Measurements from ENCODE around the gene XPO5.

XPO5 gene

DNA sequence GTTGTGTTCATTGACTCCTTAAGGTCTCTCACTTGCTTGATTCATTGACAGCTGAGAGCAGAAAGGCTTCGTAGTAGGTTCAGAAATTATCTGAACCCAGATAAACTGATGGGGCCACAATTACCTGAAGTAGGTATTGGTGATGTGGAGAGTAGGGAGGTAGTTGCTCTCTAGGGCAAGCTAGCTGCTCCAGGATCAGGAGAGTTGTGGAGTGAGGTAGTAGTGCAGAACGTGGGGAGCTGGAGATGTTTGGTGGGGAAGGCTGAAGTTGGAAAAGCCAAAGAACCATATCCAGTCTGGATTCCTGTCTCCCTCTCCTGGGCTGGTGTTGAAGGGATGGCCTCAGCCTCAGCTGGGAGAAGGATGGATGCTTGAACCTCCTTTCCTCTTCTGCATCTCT lies 82.6 kb downstream of the XPO5 start:
- no peaks in the 10 kb centered on the region for H3K9me3 ChIP-seq (ENCODE audit: low read length)
- H3K27me3 ChIP-seq (ENCODE audit: control insufficient read depth in 1 of 2, insufficient read depth in 2 of 2, low read length in 2 of 2), result no peaks in the 10 kb centered on the region
- H3K4me3 ChIP-seq (ENCODE audit: low read depth in 1 of 2, low read length in 2 of 2), result no peak overlapping the region
- H3K27ac ChIP-seq (ENCODE audit: low read depth, low read length), result no peak overlapping the region
- H3K4me1 ChIP-seq (ENCODE audit: insufficient read depth, low read length), result peaks cover 49% of the 10 kb centered on the region
- peak overlapping the region; percentile 13 for H3K9ac ChIP-seq (ENCODE audit: low read length)
- peaks cover 22% of the 10 kb centered on the region for H3K36me3 ChIP-seq (ENCODE audit: insufficient read depth, low read length)

DNA sequence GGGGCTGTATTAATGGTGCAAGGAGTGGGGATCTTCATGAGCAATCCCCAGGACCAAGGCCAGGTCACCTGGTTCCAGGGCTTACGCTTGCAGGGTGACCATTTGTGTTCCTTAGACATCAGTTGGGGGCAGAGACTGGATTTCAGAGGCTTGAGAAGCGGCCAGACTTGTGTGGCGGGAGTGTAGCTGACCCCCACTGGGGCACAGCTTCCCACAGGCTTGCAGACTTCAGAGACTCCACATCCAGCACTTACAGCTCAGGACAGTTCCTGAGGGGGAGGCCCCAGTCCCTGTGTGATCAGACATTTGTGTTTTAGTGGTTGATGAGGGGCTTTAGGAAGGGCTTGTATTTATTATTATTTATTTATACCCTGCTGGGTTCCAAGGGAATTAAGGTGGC lies 83.2 kb downstream of the XPO5 start:
- peak overlapping the region; percentile 52 for H3K27ac ChIP-seq (ENCODE audit: low read depth, low read length)
- H3K27me3 ChIP-seq (ENCODE audit: control insufficient read depth in 1 of 2, insufficient read depth in 2 of 2, low read length in 2 of 2), result no peaks in the 10 kb centered on the region
- no peaks in the 10 kb centered on the region for H3K9me3 ChIP-seq (ENCODE audit: low read length)
- H3K36me3 ChIP-seq (ENCODE audit: insufficient read depth, low read length), result peaks cover 18% of the 10 kb centered on the region
- H3K4me3 ChIP-seq (ENCODE audit: low read depth in 1 of 2, low read length in 2 of 2), result no peak overlapping the region
- H3K4me1 ChIP-seq (ENCODE audit: insufficient read depth, low read length), result peaks cover 49% of the 10 kb centered on the region
- no peak overlapping the region for H3K9ac ChIP-seq (ENCODE audit: low read length)

DNA sequence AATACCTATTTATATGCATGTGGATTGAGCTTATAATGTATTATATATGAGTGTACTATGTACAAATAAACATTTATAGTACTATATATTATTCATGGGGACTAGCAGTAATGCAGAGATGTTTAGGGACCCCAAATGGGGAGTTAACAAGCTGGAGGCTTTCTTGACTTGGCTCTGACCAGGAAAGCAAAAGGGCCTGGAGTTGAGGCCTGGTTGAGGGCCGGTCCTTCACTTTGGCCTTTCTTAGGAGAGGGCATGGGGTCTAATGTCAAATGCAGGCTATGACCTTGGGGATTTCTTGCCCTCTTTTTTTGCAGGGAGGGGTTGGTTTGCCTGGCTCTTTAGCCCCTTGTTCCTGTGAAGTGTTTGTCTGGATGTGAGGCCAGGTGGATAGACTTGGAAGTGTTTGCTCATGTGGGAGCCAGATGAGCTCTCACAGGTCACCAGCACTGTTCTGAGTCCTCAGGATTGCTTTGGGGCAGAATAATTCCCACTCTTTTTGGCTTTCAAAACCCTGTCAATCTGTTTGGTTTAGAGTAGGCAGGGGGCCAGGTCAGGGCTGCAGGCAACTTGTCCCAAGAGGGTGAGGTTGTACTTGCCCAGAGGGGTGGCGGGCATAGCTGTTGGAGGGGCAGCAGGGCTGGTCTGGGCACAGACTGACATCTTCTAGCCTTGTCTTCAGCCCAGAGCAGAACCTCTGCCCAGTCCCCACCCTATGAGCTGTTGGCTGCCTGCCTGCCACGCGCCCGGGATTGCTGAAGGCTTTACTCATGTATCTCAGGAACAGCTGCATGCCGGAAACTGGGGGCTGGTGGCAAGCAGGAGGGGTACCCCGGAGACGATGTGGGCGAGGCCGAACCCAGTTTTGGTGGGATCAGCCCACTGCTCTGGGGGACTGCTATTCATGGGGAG lies 83.8 kb downstream of the XPO5 start:
- H3K4me1 ChIP-seq (ENCODE audit: insufficient read depth, low read length), result peaks cover 47% of the 10 kb centered on the region
- no peaks in the 10 kb centered on the region for H3K9me3 ChIP-seq (ENCODE audit: low read length)
- H3K9ac ChIP-seq (ENCODE audit: low read length), result no peak overlapping the region
- H3K4me3 ChIP-seq (ENCODE audit: low read depth in 1 of 2, low read length in 2 of 2), result no peak overlapping the region
- peak overlapping the region; percentile 52 for H3K27ac ChIP-seq (ENCODE audit: low read depth, low read length)
- peaks cover 15% of the 10 kb centered on the region for H3K36me3 ChIP-seq (ENCODE audit: insufficient read depth, low read length)
- H3K27me3 ChIP-seq (ENCODE audit: control insufficient read depth in 1 of 2, insufficient read depth in 2 of 2, low read length in 2 of 2), result no peaks in the 10 kb centered on the region

DNA sequence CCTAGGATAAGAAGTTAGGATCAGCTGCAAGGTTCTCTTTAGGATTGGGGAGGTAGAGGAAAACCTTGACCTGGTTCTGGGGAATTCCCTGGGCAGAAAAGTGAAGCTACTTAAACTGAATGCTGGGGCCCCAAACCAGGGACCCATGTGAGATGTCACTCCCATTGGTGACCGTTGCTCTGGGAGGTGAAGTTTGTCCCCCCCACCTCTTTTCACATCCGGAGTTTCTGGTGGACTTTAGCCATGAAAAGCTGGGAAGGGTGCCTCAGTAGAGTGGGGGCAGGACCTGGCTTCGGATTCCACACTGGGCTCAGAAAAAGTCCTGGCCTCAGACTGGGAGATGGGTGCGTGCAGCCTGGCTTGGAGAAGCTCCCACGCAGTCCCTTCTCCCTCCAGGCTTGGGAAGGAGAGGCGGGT lies 85.3 kb downstream of the XPO5 start:
- H3K4me1 ChIP-seq (ENCODE audit: insufficient read depth, low read length), result peaks cover 32% of the 10 kb centered on the region
- no peak overlapping the region for H3K4me3 ChIP-seq (ENCODE audit: low read depth in 1 of 2, low read length in 2 of 2)
- H3K36me3 ChIP-seq (ENCODE audit: insufficient read depth, low read length), result peaks cover 15% of the 10 kb centered on the region
- H3K9me3 ChIP-seq (ENCODE audit: low read length), result no peaks in the 10 kb centered on the region
- no peaks in the 10 kb centered on the region for H3K27me3 ChIP-seq (ENCODE audit: control insufficient read depth in 1 of 2, insufficient read depth in 2 of 2, low read length in 2 of 2)
- H3K9ac ChIP-seq (ENCODE audit: low read length), result no peak overlapping the region
- no peak overlapping the region for H3K27ac ChIP-seq (ENCODE audit: low read depth, low read length)

DNA sequence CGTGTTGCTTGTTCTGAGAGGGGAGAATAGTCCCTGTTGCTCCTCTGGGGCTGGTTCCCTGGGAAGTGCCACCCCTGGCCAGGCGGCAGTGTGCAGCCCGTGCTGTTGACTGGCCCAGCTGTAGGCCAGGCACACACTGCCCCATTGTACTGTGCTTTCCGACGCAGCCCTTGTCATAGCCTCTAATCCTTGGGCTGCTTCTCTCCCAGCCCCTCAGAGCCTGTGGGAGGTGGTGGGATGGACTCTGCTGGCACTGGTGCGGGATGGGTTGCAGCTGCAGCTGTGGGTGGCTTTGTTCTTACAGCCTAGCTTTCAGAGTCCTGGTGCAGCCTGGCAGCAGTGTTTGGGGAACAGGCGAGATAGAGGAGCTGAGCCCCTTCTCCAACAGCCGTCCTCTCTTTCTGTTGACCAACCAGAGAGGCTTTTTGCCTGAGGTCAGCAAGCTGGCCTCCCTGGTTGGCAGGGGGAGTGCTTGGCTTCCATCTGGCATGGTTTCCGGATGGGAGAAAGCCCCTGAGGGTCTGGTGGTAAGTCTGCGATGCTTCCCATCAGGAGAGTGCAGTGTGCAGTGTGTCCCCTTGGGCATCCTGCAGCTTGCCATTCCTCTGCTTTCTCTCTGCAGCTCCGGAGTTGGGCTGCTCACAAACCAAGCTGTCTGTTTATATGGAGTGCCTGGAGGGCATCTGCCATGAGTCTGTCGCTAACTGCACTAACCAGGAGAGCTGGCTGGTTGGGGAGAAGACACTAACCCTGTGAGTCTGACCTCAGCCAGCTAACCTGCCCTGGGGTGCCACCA lies 86.4 kb downstream of the XPO5 start:
- H3K4me3 ChIP-seq (ENCODE audit: low read depth in 1 of 2, low read length in 2 of 2), result no peak overlapping the region
- no peak overlapping the region for H3K9ac ChIP-seq (ENCODE audit: low read length)

DNA sequence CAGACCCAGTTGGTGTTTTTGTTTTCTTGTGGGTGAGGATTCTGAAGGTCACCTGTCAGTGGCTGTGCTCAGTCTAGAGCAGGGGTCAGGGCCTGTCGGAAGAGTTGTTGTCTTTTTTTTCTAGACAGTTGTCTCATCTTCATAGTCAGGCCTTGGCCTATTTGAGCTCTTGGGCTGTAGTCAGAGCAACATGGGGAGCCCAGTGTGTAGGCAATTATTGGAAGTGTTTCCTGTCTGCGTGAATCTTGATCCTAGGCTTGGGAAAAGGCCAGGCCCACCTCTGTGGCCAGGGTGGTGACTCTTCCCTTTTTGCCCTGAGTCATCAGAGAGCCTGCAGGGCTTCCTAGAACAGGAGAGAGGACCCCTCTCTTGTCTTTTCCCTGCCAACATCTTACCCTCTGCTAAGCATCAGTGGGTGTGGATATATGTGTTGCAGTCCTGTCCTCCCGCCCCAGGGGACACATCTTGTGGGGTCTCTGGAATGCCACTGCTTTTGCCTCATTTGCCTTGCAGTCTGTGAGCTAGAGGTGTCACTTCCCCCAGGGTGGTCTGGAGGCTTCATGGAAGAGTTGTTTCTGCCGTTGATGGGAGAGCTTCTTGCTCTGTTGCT lies 87.1 kb downstream of the XPO5 start:
- no peaks in the 10 kb centered on the region for H3K9me3 ChIP-seq (ENCODE audit: low read length)
- peaks cover 28% of the 10 kb centered on the region for H3K4me1 ChIP-seq (ENCODE audit: insufficient read depth, low read length)
- no peak overlapping the region for H3K4me3 ChIP-seq (ENCODE audit: low read depth in 1 of 2, low read length in 2 of 2)
- H3K36me3 ChIP-seq (ENCODE audit: insufficient read depth, low read length), result peaks cover 15% of the 10 kb centered on the region
- H3K27ac ChIP-seq (ENCODE audit: low read depth, low read length), result no peak overlapping the region
- no peak overlapping the region for H3K9ac ChIP-seq (ENCODE audit: low read length)
- H3K27me3 ChIP-seq (ENCODE audit: control insufficient read depth in 1 of 2, insufficient read depth in 2 of 2, low read length in 2 of 2), result no peaks in the 10 kb centered on the region

More for the DNA sequence above, 86.4 kb downstream of the XPO5 start:
- Histone ChIP-seq H3K36me3 (ENCODE audit: insufficient read depth, low read length) (peaks cover 15% of the 10 kb centered on the region), H3K9me3 (ENCODE audit: low read length) (no peaks in the 10 kb centered on the region), H3K27ac (ENCODE audit: low read depth, low read length) (no peak overlapping the region), H3K27me3 (ENCODE audit: control insufficient read depth in 1 of 2, insufficient read depth in 2 of 2, low read length in 2 of 2) (no peaks in the 10 kb centered on the region), H3K4me1 (ENCODE audit: insufficient read depth, low read length) (peaks cover 28% of the 10 kb centered on the region)

DNA sequence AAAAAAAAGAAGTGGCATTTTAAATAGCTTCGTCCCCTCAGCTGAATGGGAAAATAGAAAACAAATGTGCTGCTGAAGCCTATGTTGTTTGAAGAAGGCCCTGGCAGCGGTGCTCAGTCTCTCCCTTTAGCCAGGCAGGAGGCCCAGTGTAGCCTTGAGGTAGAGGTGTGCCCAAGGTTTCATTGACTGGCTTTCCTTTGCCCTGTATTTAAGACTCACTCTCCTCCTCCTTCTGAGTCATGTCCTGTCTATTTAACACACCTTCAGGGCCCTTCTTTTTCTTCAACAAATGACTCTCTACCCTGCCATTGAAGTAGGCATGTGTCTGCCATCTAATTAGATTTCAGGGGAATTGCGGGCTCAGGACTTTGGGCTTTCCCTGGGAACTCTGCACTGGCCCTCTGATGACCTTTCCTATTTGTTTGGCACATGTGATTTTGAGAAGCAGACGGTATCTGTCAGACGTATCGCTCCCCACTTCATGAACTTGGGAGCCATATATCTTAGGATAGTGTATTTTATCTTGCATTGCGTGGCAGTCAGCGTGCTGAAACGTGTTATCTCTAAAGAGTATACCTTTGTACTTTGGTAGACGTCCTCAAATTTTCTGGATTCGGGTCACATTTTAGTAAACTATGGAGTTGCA lies 94.1 kb downstream of the XPO5 start:
- Histone ChIP-seq H3K9me3 (ENCODE audit: low read length) (no peaks in the 10 kb centered on the region), H3K4me1 (ENCODE audit: insufficient read depth, low read length) (peaks cover 26% of the 10 kb centered on the region), H3K4me3 (ENCODE audit: low read depth in 1 of 2, low read length in 2 of 2) (no peak overlapping the region), H3K36me3 (ENCODE audit: insufficient read depth, low read length) (no peaks in the 10 kb centered on the region), H3K27me3 (ENCODE audit: control insufficient read depth in 1 of 2, insufficient read depth in 2 of 2, low read length in 2 of 2) (no peaks in the 10 kb centered on the region), H3K27ac (ENCODE audit: low read depth, low read length) (no peak overlapping the region), H3K9ac (ENCODE audit: low read length) (no peak overlapping the region)

DNA sequence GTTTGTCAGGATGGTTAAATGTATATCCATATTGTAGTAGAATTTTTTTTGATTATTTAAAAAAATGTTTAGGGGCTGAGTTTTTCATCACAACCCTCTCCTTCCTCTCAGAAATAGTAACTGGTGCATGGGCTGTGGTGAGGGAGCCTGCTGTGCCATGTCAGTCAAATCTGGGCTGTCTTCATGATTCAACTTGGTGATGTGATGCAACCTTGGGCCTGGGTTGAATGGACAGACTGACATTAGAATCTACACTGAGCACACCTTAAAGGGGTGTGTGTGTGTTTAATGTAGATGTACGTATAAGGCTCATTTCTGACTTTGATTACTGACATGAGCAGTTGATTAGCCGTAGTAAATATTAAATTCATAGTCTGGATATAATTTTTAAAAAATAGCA lies 94.8 kb downstream of the XPO5 start:
- Histone ChIP-seq H3K36me3 (ENCODE audit: insufficient read depth, low read length) (no peaks in the 10 kb centered on the region), H3K27ac (ENCODE audit: low read depth, low read length) (no peak overlapping the region), H3K27me3 (ENCODE audit: control insufficient read depth in 1 of 2, insufficient read depth in 2 of 2, low read length in 2 of 2) (no peaks in the 10 kb centered on the region), H3K9ac (ENCODE audit: low read length) (no peak overlapping the region), H3K4me1 (ENCODE audit: insufficient read depth, low read length) (peaks cover 26% of the 10 kb centered on the region), H3K4me3 (ENCODE audit: low read depth in 1 of 2, low read length in 2 of 2) (no peak overlapping the region), H3K9me3 (ENCODE audit: low read length) (no peaks in the 10 kb centered on the region)

DNA sequence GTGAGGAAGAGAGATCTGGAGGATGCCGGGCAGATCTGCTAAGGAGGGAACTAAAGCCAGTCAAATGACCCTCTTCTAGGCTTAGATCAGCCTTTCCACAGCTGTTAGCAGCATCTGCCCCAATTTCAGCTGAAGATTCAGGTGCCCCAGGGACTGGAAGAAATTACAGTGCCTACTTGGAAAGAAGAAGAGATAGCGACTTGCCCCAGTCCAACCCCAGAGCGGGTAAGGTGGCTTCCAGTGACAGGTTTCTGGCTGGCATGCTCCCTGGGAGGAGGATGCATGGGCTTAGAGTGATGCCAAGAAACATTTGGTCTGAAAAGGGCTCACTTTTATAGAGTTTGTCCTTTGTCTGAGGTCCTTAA lies 97.8 kb downstream of the XPO5 start:
- no peaks in the 10 kb centered on the region for H3K36me3 ChIP-seq (ENCODE audit: insufficient read depth, low read length)
- no peaks in the 10 kb centered on the region for H3K9me3 ChIP-seq (ENCODE audit: low read length)
- H3K27me3 ChIP-seq (ENCODE audit: control insufficient read depth in 1 of 2, insufficient read depth in 2 of 2, low read length in 2 of 2), result no peaks in the 10 kb centered on the region
- H3K9ac ChIP-seq (ENCODE audit: low read length), result peak overlapping the region; percentile 81
- H3K4me3 ChIP-seq (ENCODE audit: low read depth in 1 of 2, low read length in 2 of 2), result peak overlapping the region; percentile 63 to 84
- H3K4me1 ChIP-seq (ENCODE audit: insufficient read depth, low read length), result peaks cover 26% of the 10 kb centered on the region
- H3K27ac ChIP-seq (ENCODE audit: low read depth, low read length), result peak overlapping the region; percentile 87

DNA sequence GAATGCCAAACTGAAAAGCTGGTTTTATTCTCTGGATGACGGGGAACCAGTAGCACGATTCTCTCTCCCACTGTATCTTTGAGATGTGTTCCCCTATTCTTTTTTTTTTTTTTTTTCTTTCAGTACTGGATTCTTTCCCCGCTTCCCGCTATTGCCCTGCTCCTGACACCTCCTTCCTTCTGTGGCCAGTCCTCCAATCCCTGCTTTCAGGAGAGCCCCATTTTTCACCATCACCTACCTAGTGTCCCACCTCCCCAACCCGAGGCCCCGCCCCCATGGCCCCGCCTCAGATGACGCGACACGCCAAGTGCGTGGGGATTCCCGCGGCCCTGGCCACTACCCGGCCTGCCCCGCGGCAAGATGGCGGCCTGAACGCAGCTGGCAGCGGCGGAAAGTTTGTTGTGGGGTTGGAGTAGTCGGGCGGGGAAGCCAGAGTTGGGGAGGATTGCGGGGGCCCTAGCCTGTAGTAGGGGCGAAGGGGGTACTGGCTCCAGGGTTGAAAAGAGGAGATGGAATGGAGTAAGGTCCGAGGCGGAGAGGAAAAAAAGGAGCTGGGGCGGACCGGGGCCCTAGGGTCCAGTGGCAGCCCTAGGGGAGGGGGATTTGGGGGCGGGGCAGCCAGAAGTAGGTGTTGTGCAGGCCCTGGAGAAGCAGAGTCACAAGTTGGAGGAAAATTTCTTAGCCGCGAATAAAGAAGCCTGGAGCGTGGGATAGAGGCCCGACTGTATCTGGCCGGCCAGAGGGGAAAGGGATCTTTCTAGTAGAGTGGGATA lies 98.4 kb downstream of the XPO5 start, which contains the start of gene TJAP1:
Gene TJAP1, plus strand, starts transcription at position 336 of the 773 bp plus-strand sequence. CDS start 21,432 bp downstream, outside the sequence.
- Histone ChIP-seq H3K4me1 (ENCODE audit: insufficient read depth, low read length) (peaks cover 26% of the 10 kb centered on the region), H3K36me3 (ENCODE audit: insufficient read depth, low read length) (no peaks in the 10 kb centered on the region), H3K27me3 (ENCODE audit: control insufficient read depth in 1 of 2, insufficient read depth in 2 of 2, low read length in 2 of 2) (no peaks in the 10 kb centered on the region), H3K9ac (ENCODE audit: low read length) (peak within 1 kb of the TSS; percentile 81), H3K4me3 (ENCODE audit: low read depth in 1 of 2, low read length in 2 of 2) (peak within 1 kb of the TSS; percentile 63 to 84), H3K9me3 (ENCODE audit: low read length) (no peaks in the 10 kb centered on the region), H3K27ac (ENCODE audit: low read depth, low read length) (peak within 1 kb of the TSS; percentile 87)

All from muscle layer of colon (tissue), 2 donors.